Pericardium fibroblast (primary cell): Measurements from ENCODE around the gene CHADL. TPM values are rescaled to one million over a fixed set of nuclear protein-coding genes. Genes with fewer than 3 reads are reported as not detected.

Source experiments
- total RNA-seq: library from RNA; depleted of rRNA; stranded (reverse); fragments of >200 nt; gene quantifications from 2 replicates; pipeline ENCODE4 v1.2.3, GENCODE V29; 2015

The CHADL gene
- 0.17 and 0.35 TPM in 2 replicates for total RNA-seq

DNA sequence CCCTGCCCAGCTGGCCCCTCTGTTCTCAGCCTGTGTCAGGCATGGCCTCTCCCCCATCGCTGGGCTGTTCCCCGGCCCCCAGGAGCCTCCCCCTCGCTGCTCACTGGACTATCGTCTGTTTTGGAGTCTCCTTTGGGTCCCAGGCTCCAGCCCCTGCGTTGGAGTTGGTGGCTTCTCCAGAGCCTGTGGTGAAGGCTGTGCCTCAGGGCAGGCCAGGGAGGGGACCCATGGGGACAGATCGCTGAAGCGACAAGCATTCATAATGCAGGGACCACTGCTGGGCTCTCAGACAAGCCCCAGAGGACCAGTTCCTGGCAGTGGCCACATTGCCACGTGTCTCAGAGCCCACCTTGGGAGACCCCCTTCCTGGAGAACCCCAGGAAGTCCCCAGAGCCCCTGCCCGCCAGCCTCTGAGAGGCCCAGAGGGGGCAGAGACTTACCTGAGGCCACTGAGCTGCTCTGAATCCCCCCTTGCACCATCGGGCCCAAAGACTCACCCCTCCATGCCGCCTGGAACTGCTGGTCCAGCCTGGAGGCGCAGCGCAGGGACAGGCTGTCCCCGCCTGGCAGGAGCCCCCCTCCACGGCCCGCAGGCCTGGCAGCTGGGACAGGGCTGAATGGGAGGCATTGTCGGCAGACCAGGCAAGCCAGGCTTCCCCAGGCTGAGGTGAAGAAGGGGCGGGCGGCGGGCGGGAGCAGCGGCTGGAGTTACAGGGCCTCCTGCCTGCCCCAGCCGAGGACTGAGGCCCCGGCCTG lies at the start of gene CHADL:
Gene CHADL (minus strand): TSS at position 555 of the 756 bp plus-strand sequence. CDS start 50 bp downstream, at position 505.

DNA sequence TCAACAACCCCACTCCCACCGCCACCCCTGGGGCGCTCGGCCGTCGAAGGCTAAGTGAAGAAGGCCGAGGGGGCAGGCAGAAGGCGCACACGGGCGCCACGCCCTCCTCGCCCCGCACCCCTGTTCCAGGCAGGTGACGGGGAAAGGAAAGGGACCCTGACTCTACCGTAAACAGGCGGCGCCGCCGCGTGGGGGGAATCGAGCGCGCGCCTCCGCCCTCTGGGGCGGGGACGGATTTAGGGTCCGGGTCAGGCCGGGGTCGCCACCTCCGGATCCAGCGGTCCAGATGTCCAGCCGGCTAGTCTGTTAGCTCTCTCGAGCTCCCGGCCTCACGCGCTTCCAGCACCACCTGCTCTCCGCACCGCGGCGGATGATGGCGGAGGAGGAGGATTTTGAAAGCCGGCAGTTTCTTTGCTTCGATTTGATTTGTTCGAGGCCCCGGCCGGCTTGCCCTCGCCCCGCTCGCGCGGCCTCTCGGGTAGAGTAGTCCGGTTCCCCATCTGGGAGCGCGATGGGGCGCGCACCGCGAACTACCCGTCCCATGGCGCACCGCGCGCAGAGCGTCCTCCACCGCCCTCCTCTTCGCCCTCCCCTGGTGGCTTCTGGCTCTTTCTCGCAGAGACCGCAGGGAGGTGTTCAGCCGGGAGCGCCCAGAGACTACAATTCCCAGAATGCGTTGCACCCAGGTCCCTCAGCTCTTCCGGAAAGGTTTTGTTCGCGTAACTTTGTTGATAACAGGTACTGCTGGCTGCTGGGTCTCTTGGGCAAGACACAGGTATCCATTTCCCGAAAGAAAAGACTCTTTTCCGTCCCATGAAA lies 45.3 kb upstream of the CHADL start, which contains the start of gene RANGAP1:
Gene RANGAP1 (minus strand): TSS at position 368 of the 819 bp plus-strand sequence. CDS start 5,143 bp downstream, outside the sequence.

DNA sequence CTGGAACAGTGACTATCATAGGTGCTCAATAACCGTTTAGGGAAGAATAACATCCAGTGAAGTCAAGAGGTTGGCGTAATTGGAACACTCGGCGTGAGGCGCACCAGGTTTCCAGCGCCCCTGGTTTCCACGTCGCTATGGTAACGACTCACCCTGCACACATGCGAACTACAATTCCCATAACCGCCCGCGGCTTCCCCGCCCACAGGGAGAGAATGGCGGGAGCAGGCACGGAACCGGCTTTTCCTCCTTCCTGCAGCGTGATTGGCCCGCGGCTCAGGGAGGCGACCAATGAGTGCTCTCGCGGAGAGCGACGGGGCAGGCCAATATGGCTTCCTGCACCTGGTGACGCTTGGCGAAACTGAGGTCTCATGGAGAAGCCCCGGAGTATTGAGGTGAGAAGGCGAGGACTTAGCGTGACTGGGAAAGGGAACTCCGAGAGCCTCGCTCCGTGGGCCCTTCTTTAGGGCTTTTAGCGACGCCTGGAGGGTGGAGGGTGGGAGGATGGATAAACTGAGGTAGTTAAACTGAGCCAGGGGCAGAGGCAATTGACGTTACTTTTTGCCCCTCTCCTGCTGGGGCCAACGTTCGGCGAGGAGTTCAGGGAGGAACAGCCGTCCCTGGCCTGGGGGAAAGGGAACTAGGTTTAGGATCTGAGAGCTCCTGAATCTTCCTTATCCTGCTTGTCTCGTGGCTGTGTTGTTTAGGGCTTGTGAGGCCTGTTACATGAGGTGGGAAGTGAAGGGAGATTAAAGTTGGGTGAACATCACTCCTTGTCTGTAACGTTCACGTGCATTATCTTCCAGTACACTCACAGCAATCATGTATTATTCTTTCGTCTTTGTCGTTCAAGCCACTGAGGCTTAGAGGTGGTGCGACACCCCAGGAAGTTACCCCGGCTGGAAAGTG lies 35.5 kb downstream of the CHADL start, which contains the start of gene L3MBTL2:
Gene L3MBTL2 (plus strand): TSS at position 321 of the 909 bp plus-strand sequence. CDS start 51 bp downstream, at position 372.

Other genes with a start within 250 kb of the CHADL start
- 18.9 and 23.3 TPM in 2 replicates for gene EP300, start 148.3 kb downstream of the CHADL start, total RNA-seq
- gene L3MBTL2, start 35.6 kb downstream of the CHADL start, total RNA-seq, result 13.4 and 14.9 TPM in 2 replicates
- gene RANGAP1, start 45.3 kb upstream of the CHADL start, total RNA-seq, result 21.6 and 32.6 TPM in 2 replicates
- 37.2 and 40.7 TPM in 2 replicates for gene ZC3H7B, start 60.6 kb upstream of the CHADL start, total RNA-seq
- 2.7 and 4.0 TPM in 2 replicates for gene TEF, start 141.0 kb upstream of the CHADL start, total RNA-seq
- 35.2 and 38.9 TPM in 2 replicates for gene TOB2, start 205.9 kb upstream of the CHADL start, total RNA-seq
- 23.3 and 30.9 TPM in 2 replicates for gene PHF5A, start 227.8 kb upstream of the CHADL start, total RNA-seq
- gene ACO2, start 228.2 kb upstream of the CHADL start, total RNA-seq, result 53.9 and 54.9 TPM in 2 replicates